ENCODE results near the gene SAPCD2.
"Not testable (repeated sequence)": the region's sequence is repeated elsewhere in the genome, so short reads cannot be mapped to it uniquely, and the experiment has no call there.

SAPCD2 gene, protein sequence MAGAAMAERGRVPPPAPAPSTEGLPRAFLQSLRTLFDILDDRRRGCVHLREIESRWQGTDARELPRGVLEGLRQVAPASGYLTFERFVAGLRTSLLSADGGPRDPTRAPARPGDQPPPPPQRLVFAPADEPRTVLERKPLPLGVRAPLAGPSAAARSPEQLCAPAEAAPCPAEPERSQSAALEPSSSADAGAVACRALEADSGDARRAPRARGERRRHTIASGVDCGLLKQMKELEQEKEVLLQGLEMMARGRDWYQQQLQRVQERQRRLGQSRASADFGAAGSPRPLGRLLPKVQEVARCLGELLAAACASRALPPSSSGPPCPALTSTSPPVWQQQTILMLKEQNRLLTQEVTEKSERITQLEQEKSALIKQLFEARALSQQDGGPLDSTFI
- long read RNA-seq, donor 1, partial matches to known transcripts = 0 of 1 reads
- long read RNA-seq, donor 1, other reads (novel, unspliced or antisense) = 0 of 1 reads
- long read RNA-seq, donor 2 = 0 reads
- long read RNA-seq, donor 3 = 0 reads
- long read RNA-seq, donor 4 = 0 reads
- long read RNA-seq, donor 5 = 0 reads
- long read RNA-seq, donor 6, partial matches to known transcripts = 0 of 1 reads
- long read RNA-seq, donor 6, other reads (novel, unspliced or antisense) = 0 of 1 reads
- long read RNA-seq, donor 7, partial matches to known transcripts = 0 of 3 reads
- long read RNA-seq, donor 7, other reads (novel, unspliced or antisense) = 0 of 3 reads
- long read RNA-seq, donor 8 = 0 reads

GRCh38 chr9:137070201-137070905, at the start of gene SAPCD2:
Gene SAPCD2 (minus strand): TSS chr9:137070557. CDS start chr9:137070460, 97 bp downstream.
- peak; percentile 83 for DNase-seq

DNA sequence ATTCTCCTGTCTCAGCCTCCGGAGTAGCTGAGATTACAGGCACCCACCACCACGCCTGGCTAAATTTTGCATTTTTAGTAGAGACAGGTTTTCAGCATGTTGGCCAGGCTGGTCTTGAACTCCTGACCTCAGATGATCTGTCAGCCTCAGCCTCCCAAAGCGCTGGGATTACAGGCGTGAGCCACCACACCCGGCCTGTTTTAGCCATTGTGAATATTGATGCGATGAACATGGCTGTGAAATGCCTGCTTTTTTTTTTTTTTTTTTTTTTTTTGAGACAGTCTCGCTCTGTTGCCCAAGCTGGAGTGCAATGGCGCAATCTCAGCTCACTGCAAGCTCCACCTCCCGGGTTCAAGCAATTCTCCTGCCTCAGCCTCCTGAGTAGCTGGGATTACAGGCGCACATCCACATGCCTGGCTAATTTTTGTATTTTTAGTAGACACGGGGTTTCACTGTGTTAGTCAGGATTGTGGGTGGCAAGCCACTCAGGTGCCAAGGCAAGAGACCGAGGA, 47.8 kb upstream of the SAPCD2 start:
- DNase-seq = not testable (repeated sequence)

GRCh38 chr9:137117269-137117731, 46.9 kb upstream of the SAPCD2 start:
- no peak for DNase-seq

GRCh38 chr9:137116728-137117127, 46.4 kb upstream of the SAPCD2 start:
- no peak for DNase-seq

DNA sequence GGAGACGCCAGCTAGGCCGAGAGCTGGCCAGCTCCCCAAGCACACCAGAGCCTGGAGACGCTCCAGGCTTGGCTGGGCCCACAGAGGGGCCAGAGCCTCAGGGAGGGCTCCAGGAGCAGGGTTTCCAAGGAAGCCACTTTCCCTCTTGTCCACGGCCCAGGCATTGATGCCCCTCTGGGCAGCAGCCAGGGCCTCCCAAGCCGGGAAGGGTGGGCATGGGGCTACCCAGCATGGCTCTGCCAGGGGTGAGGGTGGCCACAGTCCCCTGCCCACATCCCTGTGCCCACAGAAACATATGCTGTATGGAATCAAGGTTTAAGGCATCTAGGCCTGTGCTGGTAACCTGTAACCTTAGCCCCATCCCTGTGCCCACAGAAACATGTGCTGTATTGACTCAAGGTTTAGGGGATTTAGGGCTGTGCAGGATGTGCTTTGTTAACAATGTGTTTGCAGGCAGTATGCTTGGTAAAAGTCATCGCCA, 45.7 kb upstream of the SAPCD2 start:
- DNase-seq = no peak

- no peak for DNase-seq
Observed at GRCh38 chr9:137115394-137116026, 45.2 kb upstream of the SAPCD2 start.

- DNase-seq = peak; percentile 45
Observed at GRCh38 chr9:137114613-137115393, 44.4 kb upstream of the SAPCD2 start, which contains the start of gene DPP7. Gene DPP7 (minus strand): TSS chr9:137114733. CDS start chr9:137114713, 20 bp downstream.

GRCh38 chr9:137114220-137114612, 43.9 kb upstream of the SAPCD2 start:
- DNase-seq = no peak

DNA sequence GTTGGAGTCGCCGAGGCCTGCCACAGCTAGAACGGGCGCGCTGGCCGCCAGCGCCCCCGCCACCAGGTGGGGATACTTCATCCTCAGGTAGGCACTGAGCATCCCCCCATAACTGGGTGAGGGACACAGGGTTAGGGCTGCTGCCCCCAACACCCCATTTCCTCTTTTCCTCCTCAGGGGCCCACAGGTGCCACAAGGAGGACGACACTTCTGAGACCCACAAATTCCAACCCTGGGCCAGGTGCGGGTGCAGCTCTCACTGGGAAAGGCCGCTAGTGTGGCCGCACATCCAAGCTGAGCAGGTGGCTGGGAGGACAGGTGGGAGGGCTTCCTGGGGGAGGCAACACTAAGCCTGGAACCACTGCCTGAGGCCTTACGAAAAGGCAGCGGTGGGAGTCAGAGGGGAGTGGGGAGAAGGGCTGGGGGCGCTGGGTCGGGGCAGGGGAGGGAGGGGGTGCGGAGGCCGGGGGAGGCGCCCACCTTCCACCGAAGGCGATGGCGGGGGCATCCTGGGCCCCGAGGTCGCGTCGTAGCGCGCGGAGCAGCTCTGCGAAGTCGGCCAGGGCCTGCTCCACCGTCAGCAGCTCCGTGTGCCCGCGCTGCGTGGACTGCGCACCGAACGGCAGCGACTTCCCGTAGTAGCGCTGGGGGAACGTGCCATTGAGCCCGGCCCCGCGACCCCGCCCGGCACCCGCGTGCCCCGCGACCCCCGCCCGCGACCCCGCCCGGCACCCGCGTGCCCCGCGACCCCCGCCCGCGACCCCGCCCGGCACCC, 43.2 kb upstream of the SAPCD2 start:
- no peak for DNase-seq

- no peak for DNase-seq
Observed at GRCh38 chr9:137112564-137113384, 42.4 kb upstream of the SAPCD2 start.

GRCh38 chr9:137111788-137112563, 41.6 kb upstream of the SAPCD2 start:
- no peak for DNase-seq

DNA sequence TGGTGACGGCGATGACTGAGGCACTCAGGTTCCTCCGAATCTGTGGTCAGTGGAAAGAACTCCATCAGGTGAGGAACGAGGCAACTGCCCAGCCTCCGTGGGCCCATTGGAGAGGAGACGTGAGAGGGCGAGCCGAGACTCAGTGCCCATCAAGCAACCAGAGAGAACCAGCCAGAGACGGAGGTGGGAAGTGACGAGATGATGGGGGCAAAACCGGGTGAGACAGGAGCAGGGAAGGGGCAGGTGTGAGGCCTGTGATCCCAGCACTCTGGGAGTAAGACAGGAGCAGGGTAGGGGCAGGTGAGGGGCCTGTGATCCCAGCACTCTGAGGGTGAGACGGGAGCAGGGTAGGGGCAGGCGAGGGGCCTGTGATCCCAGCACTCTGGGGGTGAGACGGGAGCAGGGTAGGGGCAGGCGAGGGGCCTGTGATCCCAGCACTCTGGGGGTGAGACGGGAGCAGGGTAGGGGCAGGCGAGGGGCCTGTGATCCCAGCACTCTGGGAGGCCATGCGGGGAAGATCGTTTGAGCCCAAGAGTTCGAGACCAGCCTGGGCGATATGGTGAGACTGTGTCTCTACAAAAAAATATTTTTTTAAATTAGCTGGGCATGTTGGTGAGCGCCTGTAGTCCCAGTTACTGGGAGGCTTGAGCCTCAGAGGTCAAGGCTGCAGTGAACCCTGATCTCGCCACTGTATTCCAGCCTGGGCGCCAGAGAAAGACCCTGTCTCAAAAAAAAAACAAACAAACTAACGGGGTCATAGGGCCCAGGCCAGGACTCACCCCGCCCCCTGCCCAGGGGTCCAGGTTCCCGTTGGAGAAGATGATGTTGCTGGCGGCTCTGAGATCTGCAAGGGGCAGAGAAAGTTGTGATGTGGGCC, 40.8 kb upstream of the SAPCD2 start:
- DNase-seq = no peak

GRCh38 chr9:137110147-137110910, 40.0 kb upstream of the SAPCD2 start:
- no peak for DNase-seq

GRCh38 chr9:137109250-137110146, 39.1 kb upstream of the SAPCD2 start:
- DNase-seq = no peak

- no peak for DNase-seq
Observed at GRCh38 chr9:137108608-137109249, 38.4 kb upstream of the SAPCD2 start.

Measured in right kidney (tissue), 9 donors.